Prostate gland (tissue), 2 donors: ENCODE results near the gene FBXL3. TPM values are rescaled to one million over a fixed set of nuclear protein-coding genes. Genes with fewer than 3 reads are reported as not detected.
A peak's percentile ranks its signal among the peaks of the same experiment; 100 is the strongest.

Source experiments
- DNase-seq: peaks from one replicate; pipeline ENCODE4 v3.0.0-alpha.2; 2019; ENCODE audit warnings: low spot score
- H3K27ac ChIP-seq, 2 donors: fragments of 200-600 bp; sonication (generic); 2 replicates each; pipeline ENCODE4 v1.5.1; 2017 to 2019
- H3K27me3 ChIP-seq: fragments of 200-600 bp; sonication (generic); replicated peaks from 2 replicates; pipeline ENCODE4 v1.5.1; 2019; ENCODE audit not compliant: insufficient read depth
- H3K36me3 ChIP-seq, 2 donors: fragments of 200-600 bp; sonication (generic); 1 replicate in 1 of 2; 2 replicates in 1 of 2; pipeline versions ENCODE4 v1.5.1 to v1.8.1; 2017 to 2019
- H3K4me1 ChIP-seq: fragments of 200-600 bp; sonication (generic); replicated peaks from 2 replicates; pipeline ENCODE4 v1.5.1; 2019
- H3K4me3 ChIP-seq, 2 donors: fragments of 200-600 bp; sonication (generic); 2 replicates each; pipeline ENCODE4 v1.5.1; 2017 to 2019
- H3K9me3 ChIP-seq: fragments of 200-600 bp; sonication (generic); 2 replicates; pipeline ENCODE4 v1.5.1; 2017
- CTCF ChIP-seq, 4 experiments: fragments of 200-600 bp in 2 of 4; fragments of 450-650 bp in 2 of 4; sonication (generic) in 2 of 4; IDR thresholded peaks; 1 replicate in 3 of 4; 2 replicates in 1 of 4; pipeline ENCODE4 v1.5.1; 2016 to 2019; ENCODE audit warnings: antibody characterized with exemption in 4 of 4, mild to moderate bottlenecking in 2 of 4, moderate library complexity in 2 of 4
- POLR2A ChIP-seq: fragments of 450-650 bp; IDR thresholded peaks from one replicate; pipeline ENCODE4 v1.6.1; 2016; ENCODE audit warnings: antibody characterized with exemption, mild to moderate bottlenecking
- POLR2AphosphoS5 ChIP-seq: sonication (generic); formaldehyde crosslinking; IDR thresholded peaks from one replicate; pipeline ENCODE4 v1.6.1; 2017; ENCODE audit warnings: antibody characterized with exemption
- WGBS: methylation state at CpG from one replicate; pipeline ENCODE4 v1.1.5; 2018; 5-methylcytosine and 5-hydroxymethylcytosine counted together
- intact Hi-C: fragments of 100-400 bp; cut with DNase I; formaldehyde crosslinking; loops from one replicate; pipeline ENCODE4 v1.14.2; 2022
- total RNA-seq, 2 donors: library from RNA; depleted of rRNA; stranded (reverse); fragments of >200 nt; gene quantifications; one replicate each; pipeline ENCODE4 v1.1.0, GENCODE V29; 2016

Gene FBXL3
- total RNA-seq, 2 donors from 2014 or later = 85.6 to 113 TPM

GRCh38 chr13:77000475-77000874 is 26.5 kb downstream of the FBXL3 start:
- H3K27ac ChIP-seq = peak overlapping the region in 1 of 2 donors; percentile 5
- intact Hi-C loops = no loop called here
- no peaks in the 10 kb centered on the region for H3K36me3 ChIP-seq

GRCh38 chr13:76994281-76994680 is 32.7 kb downstream of the FBXL3 start:
- no peaks in the 10 kb centered on the region for H3K4me1 ChIP-seq
- no peak overlapping the region for H3K27ac ChIP-seq
- no peaks in the 10 kb centered on the region for H3K9me3 ChIP-seq
- H3K27me3 ChIP-seq = no peaks in the 10 kb centered on the region
- WGBS = 96% methylated on average over 3 of the region's 3 CpGs
- H3K4me3 ChIP-seq = no peak overlapping the region
- TF ChIP-seq POLR2A (no peak), CTCF (IDR thresholded peaks at IDR 0.05) (no peak), POLR2AphosphoS5 (no peak)
- no peak for DNase-seq
- no peaks in the 10 kb centered on the region for H3K36me3 ChIP-seq
- intact Hi-C loops = no loop called here

More at GRCh38 chr13:77000475-77000874, 26.5 kb downstream of the FBXL3 start:
- WGBS = 14% methylated on average over 1 of the region's 1 CpG
- Histone ChIP-seq H3K4me3 (no peak overlapping the region), H3K9me3 (no peaks in the 10 kb centered on the region), H3K27me3 (no peaks in the 10 kb centered on the region), H3K4me1 (no peaks in the 10 kb centered on the region)
- DNase-seq = no peak
- TF ChIP-seq POLR2AphosphoS5 (peak; percentile 45), POLR2A (no peak)

GRCh38 chr13:76993473-76993872 is 33.5 kb downstream of the FBXL3 start:
- Histone ChIP-seq H3K27ac (no peak overlapping the region), H3K9me3 (no peaks in the 10 kb centered on the region), H3K4me3 (no peak overlapping the region), H3K4me1 (no peaks in the 10 kb centered on the region), H3K36me3 (no peaks in the 10 kb centered on the region), H3K27me3 (no peaks in the 10 kb centered on the region)
- intact Hi-C loops = loop anchor here (2.0 kb wide), 1 partner anchor 33 kb away; the partner anchor contains the start of gene FBXL3
- TF ChIP-seq POLR2AphosphoS5 (no peak), CTCF (IDR thresholded peaks at IDR 0.05) (no peak), POLR2A (no peak)
- 70% methylated on average over 5 of the region's 5 CpGs for WGBS
- DNase-seq = no peak

- Histone ChIP-seq H3K4me3 (peak overlapping the region; percentile 63 to 92), H3K27ac (peak overlapping the region; percentile 85 to 91), H3K36me3 (no peaks in the 10 kb centered on the region), H3K9me3 (no peaks in the 10 kb centered on the region), H3K27me3 (no peaks in the 10 kb centered on the region), H3K4me1 (no peaks in the 10 kb centered on the region)
- WGBS = 29% methylated on average over 3 of the region's 3 CpGs
- no peak for TF ChIP-seq POLR2A
- no peak for TF ChIP-seq POLR2AphosphoS5
- TF ChIP-seq CTCF (IDR thresholded peaks at IDR 0.05) = no peak
- intact Hi-C loops = loop anchor here (2.0 kb wide), 1 partner anchor 34 kb away; the partner anchor contains the start of gene FBXL3
- DNase-seq = no peak
Measured at GRCh38 chr13:76993021-76993420, 33.9 kb downstream of the FBXL3 start.

GRCh38 chr13:76992548-76993001 is 34.4 kb downstream of the FBXL3 start:
- Histone ChIP-seq H3K36me3 (no peaks in the 10 kb centered on the region), H3K9me3 (no peaks in the 10 kb centered on the region), H3K4me1 (no peaks in the 10 kb centered on the region), H3K4me3 (peak overlapping the region; percentile 63 to 92), H3K27me3 (no peaks in the 10 kb centered on the region), H3K27ac (peak overlapping the region; percentile 85 to 91)
- intact Hi-C loops = loop anchor here (2.0 kb wide), 1 partner anchor 34 kb away; the partner anchor contains the start of gene FBXL3
- TF ChIP-seq CTCF (IDR thresholded peaks at IDR 0.05) (no peak), POLR2A (no peak), POLR2AphosphoS5 (peak; percentile 7)
- 0% methylated on average over 20 of the region's 20 CpGs for WGBS
- peak; percentile 43 for DNase-seq
